HEK293 (cell line): ENCODE results near the gene IFNG.

Experiments used
- BCL11A ChIP-seq: fragments of 450-650 bp; formaldehyde crosslinking; IDR thresholded peaks from 2 replicates; pipeline ENCODE4 v1.5.1; 2016; ENCODE audit warnings: low read depth, missing biosample characterization, missing genetic modification characterization
- CTCF ChIP-seq: fragments of 450-650 bp; formaldehyde crosslinking; IDR thresholded peaks from 2 replicates; pipeline ENCODE4 v1.5.1; 2016; ENCODE audit warnings: missing biosample characterization, missing genetic modification characterization
- ELK4 ChIP-seq: IDR thresholded peaks from 2 replicates; pipeline ENCODE4 v1.6.1; 2011; ENCODE audit warnings: mild to moderate bottlenecking, low read depth, low read length, borderline replicate concordance
- HOXA7 ChIP-seq: sonication (generic); formaldehyde crosslinking; IDR thresholded peaks from 2 replicates; pipeline ENCODE4 v1.8.1; 2022; ENCODE audit warnings: missing genetic modification reagents, borderline replicate concordance
- TCF7L2 ChIP-seq: IDR thresholded peaks from 2 replicates; pipeline ENCODE4 v1.6.1; 2011; ENCODE audit warnings: low read depth, mild to moderate bottlenecking, inconsistent platforms, low read length, moderate library complexity, borderline replicate concordance
- YY1 ChIP-seq: fragments of 450-650 bp; formaldehyde crosslinking; IDR thresholded peaks from 2 replicates; pipeline ENCODE4 v1.5.1; 2018; ENCODE audit warnings: missing biosample characterization, missing genetic modification characterization
- ZBTB21 ChIP-seq: fragments of 450-650 bp; formaldehyde crosslinking; IDR thresholded peaks from 2 replicates; pipeline ENCODE4 v1.5.1; 2017; ENCODE audit warnings: missing biosample characterization, missing genetic modification characterization
- ZNF133 ChIP-seq: fragments of 450-650 bp; formaldehyde crosslinking; IDR thresholded peaks from 2 replicates; pipeline ENCODE4 v1.5.1; 2016; ENCODE audit warnings: missing biosample characterization, missing genetic modification characterization
- ZNF274 ChIP-seq, 2 experiments: fragments of 200-500 bp in 1 of 2; fragments of 450-650 bp in 1 of 2; sonication (Bioruptor generic) in 1 of 2; formaldehyde crosslinking in 1 of 2; IDR thresholded peaks; 2 replicates each; pipeline versions ENCODE4 v1.5.1 to v1.6.1; 2014 to 2016; ENCODE audit warnings: borderline replicate concordance in 1 of 2, inconsistent platforms in 1 of 2, low read length in 1 of 2, missing biosample characterization in 1 of 2, missing genetic modification characterization in 1 of 2
- ZNF521 ChIP-seq: fragments of 450-650 bp; formaldehyde crosslinking; IDR thresholded peaks from 2 replicates; pipeline ENCODE4 v1.5.1; 2017; ENCODE audit warnings: missing biosample characterization, mild to moderate bottlenecking, missing genetic modification characterization
- ZNF629 ChIP-seq: fragments of 450-650 bp; formaldehyde crosslinking; IDR thresholded peaks from 2 replicates; pipeline ENCODE4 v1.5.1; 2017; ENCODE audit warnings: missing biosample characterization, missing genetic modification characterization
- ZNF76 ChIP-seq: fragments of 450-650 bp; formaldehyde crosslinking; IDR thresholded peaks from 2 replicates; pipeline ENCODE4; 2016; ENCODE audit warnings: low read depth, missing biosample characterization, missing genetic modification characterization, borderline replicate concordance

- TF ChIP-seq CTCF (tag by site-specific recombination) (no peak), ZNF629 (tag by site-specific recombination) (no peak), BCL11A (tag by site-specific recombination) (no peak), YY1 (tag by site-specific recombination) (no peak), ZBTB21 (tag by site-specific recombination) (no peak), TCF7L2 (no peak), ELK4 (no peak), ZNF521 (tag by site-specific recombination) (no peak), ZNF76 (tag by site-specific recombination) (no peak), ZNF274 (IDR thresholded peaks at IDR 0.05; ENCODE audit: low read length) (no peak), ZNF274 (tag by site-specific recombination; IDR thresholded peaks at IDR 0.05; ENCODE audit: borderline replicate concordance) (no peak), ZNF133 (no peak), HOXA7 (CRISPR knock-in tag) (no peak)
Measured at GRCh38 chr12:68176257-68176656, 16.7 kb upstream of the IFNG start.
